ENCODE results near the gene PLSCR4.

The PLSCR4 gene

GRCh38 chr3:146196789-146197188 lies 54.1 kb downstream of the PLSCR4 start:
- no peak for DNase-seq

GRCh38 chr3:146195605-146196004 lies 55.3 kb downstream of the PLSCR4 start:
- DNase-seq = no peak

- DNase-seq = no peak
Observed at GRCh38 chr3:146195030-146195429, 55.9 kb downstream of the PLSCR4 start.

GRCh38 chr3:146191051-146191450 lies 59.9 kb downstream of the PLSCR4 start:
- DNase-seq = no peak

- peak in 7 of 51 donors; percentile 1 to 14 (median 6) for DNase-seq
Observed at GRCh38 chr3:146189519-146190173, 61.3 kb downstream of the PLSCR4 start.

- DNase-seq = peak in 10 of 51 donors; percentile 2 to 40 (median 12)
Observed at GRCh38 chr3:146187334-146187950, 63.5 kb downstream of the PLSCR4 start.

- DNase-seq = no peak
Observed at GRCh38 chr3:146184241-146185015, 66.5 kb downstream of the PLSCR4 start.

- no peak for DNase-seq
Observed at GRCh38 chr3:146181216-146181615, 69.7 kb downstream of the PLSCR4 start.

GRCh38 chr3:146180376-146180775 lies 70.5 kb downstream of the PLSCR4 start:
- DNase-seq = no peak

GRCh38 chr3:146178006-146178689 lies 72.8 kb downstream of the PLSCR4 start:
- DNase-seq = no peak

- DNase-seq = peak in 1 of 51 donors; percentile 2
Observed at GRCh38 chr3:146177519-146177918, 73.4 kb downstream of the PLSCR4 start.

GRCh38 chr3:146177072-146177471 lies 73.8 kb downstream of the PLSCR4 start:
- DNase-seq = no peak

- no peak for DNase-seq
Observed at GRCh38 chr3:146172586-146172985, 78.3 kb downstream of the PLSCR4 start.

GRCh38 chr3:146170591-146170990 lies 80.3 kb downstream of the PLSCR4 start:
- no peak for DNase-seq

GRCh38 chr3:146169891-146170290 lies 81.0 kb downstream of the PLSCR4 start:
- no peak for DNase-seq

GRCh38 chr3:146166826-146167225 lies 84.1 kb downstream of the PLSCR4 start:
- no peak for DNase-seq

- DNase-seq = no peak
Observed at GRCh38 chr3:146166415-146166821, 84.5 kb downstream of the PLSCR4 start.

GRCh38 chr3:146165877-146166276 lies 85.0 kb downstream of the PLSCR4 start:
- no peak for DNase-seq

GRCh38 chr3:146164971-146165769 lies 85.7 kb downstream of the PLSCR4 start:
- DNase-seq = no peak

GRCh38 chr3:146164506-146164905 lies 86.4 kb downstream of the PLSCR4 start:
- no peak for DNase-seq

- no peak for DNase-seq
Observed at GRCh38 chr3:146164071-146164470, 86.8 kb downstream of the PLSCR4 start.

Measured in hypothalamus (tissue), 51 donors.